Sciatic nerve (tissue), 2 donors: ENCODE results near the gene STAT3. TPM values are rescaled to one million over a fixed set of nuclear protein-coding genes. Genes with fewer than 3 reads are reported as not detected.

Experiments
- ATAC-seq: fragments of 200-7000 bp; cut with Tn5 transposase; one replicate; pipeline ENCODE4 v1.9.1; 2020; ENCODE audit warnings: mild to moderate bottlenecking, moderate library complexity
- DNase-seq: peaks from one replicate; pipeline ENCODE4 v3.0.0-alpha.2; 2020; ENCODE audit warnings: low spot score
- intact Hi-C: fragments of 100-400 bp; cut with DNase I; formaldehyde crosslinking; loops from one replicate; pipeline ENCODE4 v1.14.2; 2022
- total RNA-seq: library from RNA; stranded (reverse); fragmentation: NEBNext Ultra II Directional; extraction: Animal tissue kit (Norgen Biotek cat#: 25700); gene quantifications from one replicate; pipeline ENCODE4 v1.2.1, GENCODE V29; 2021
- donor health status: DM: no; HTN: no; CAD: no.
- donor health status: DM: no; HTN: no; CAD: no.

Gene STAT3
- total RNA-seq, 1 donor from 2014 or later, result 284 TPM

DNA sequence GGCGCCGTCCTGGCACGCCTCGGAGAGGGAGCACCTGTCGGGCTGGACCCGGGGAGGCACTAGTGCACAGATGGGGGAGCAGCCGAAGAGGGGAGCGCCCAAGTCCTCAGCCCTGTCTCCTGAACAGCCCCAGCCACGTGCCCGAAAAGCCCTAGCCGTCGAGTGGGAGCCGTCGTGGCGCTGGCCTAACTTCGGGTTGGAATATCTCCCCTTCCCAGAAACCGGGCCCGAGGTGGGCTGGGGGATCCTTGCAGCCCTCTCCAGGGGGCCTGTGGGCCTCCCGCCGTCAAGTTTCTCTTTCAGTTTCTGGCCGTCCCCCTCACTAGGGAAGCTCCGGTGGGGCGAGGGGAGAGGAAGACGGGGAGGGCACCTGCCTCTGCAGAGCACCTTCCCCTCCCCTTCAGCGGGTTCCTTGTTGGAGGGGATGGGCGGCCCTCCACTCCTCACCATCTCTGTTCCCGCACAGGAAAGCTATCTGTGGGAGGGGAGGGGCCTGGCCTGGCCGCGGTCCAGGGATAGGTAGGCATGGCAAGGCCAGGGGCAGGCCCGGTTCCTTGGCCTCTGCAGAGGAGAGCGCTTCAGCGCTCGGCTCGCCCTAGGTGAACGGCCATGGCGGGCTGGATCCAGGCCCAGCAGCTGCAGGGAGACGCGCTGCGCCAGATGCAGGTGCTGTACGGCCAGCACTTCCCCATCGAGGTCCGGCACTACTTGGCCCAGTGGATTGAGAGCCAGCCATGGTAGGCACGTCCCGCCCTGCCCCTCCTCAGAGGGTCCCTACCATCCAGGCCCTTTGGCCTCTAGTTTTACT lies 99.2 kb downstream of the STAT3 start:
- peak; percentile 68 for DNase-seq
- peak; percentile 6 for ATAC-seq
- intact Hi-C loops, result no loop called here

GRCh38 chr17:42287977-42288802 lies 100.1 kb downstream of the STAT3 start, which contains the start of gene STAT5A:
TSS of gene STAT5A (plus strand) at chr17:42288498. CDS start at chr17:42289412, 914 bp downstream.
- DNase-seq (peak; percentile 94), ATAC-seq (peak; percentile 85)
- intact Hi-C loops, result no loop called here

- DNase-seq (peak; percentile 81), ATAC-seq (peak; percentile 72)
- intact Hi-C loops, result no loop called here
Measured at GRCh38 chr17:42287305-42287976, 100.8 kb downstream of the STAT3 start.

DNA sequence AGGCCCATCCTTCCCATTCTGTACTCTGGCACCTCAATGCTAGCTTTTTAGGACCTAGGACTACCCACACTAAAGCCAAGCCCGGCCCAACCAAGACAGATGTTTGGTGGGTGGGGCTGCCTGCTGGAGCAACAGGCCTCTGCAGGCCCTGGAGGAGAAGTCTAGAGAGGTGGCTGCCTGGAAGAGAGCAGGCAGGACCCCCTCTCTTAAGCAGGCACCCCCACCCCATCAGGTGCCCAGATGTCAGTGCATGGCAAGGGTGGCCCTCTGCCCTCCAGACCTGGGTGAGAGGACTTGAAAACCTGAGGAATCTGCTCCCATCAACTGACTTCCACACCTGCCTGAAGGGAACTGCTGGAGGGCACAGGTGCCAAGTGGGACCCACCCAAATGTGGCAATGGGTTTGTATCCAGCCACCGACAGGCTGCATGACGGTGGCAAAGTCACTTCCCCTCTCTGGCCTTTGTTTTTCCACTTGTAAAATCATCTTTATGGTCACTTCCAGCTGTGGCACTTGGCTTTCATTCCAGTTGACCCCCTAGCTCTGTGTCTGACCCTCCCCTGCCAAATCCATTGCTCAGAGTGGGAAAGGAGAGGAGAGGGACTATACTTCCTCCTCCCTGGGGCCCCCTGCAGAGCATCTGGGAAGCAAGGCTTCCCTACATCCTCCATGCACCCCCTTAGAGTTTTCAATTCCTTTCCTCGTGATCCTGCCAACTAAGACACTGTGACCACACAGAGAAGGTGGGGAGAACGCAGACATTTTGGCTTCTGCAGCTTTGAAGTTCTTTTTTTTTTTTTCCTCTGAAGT lies 101.6 kb downstream of the STAT3 start:
- DNase-seq (peak; percentile 67), ATAC-seq (peak; percentile 46)
- intact Hi-C loops, result no loop called here

- DNase-seq, result peak; percentile 51
- no peak for ATAC-seq
- intact Hi-C loops, result no loop called here
Measured at GRCh38 chr17:42285346-42286050, 102.7 kb downstream of the STAT3 start.

DNA sequence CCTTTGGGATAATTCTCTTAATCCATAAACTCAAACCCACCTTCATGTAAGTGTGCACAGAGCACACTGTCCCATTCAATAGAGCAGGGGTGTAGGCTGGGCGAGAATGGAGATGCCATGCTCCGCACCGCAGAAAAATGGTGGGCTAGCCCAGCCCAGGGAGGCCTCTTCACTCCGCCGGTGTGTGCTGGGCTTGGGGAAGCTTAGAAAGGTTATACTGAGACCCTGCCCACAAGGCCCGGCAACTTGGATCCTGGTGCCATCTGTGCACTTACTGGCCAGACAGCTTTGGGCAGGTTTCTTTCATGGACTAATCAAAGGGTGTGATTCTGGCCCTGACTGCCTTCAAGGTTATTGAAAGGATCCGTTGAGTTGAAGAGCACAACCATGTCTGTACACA lies 103.7 kb downstream of the STAT3 start:
- intact Hi-C loops, result no loop called here
- DNase-seq, result peak; percentile 49
- ATAC-seq, result no peak

- DNase-seq, result peak; percentile 25
- intact Hi-C loops, result no loop called here
- ATAC-seq, result no peak
Measured at GRCh38 chr17:42284024-42284369, 104.2 kb downstream of the STAT3 start.

- intact Hi-C loops, result no loop called here
- ATAC-seq (no peak), DNase-seq (peak; percentile 52)
Measured at GRCh38 chr17:42283241-42284023, 104.8 kb downstream of the STAT3 start.

GRCh38 chr17:42282478-42283080 lies 105.7 kb downstream of the STAT3 start:
- ATAC-seq (no peak), DNase-seq (peak; percentile 39)
- intact Hi-C loops, result no loop called here

- ATAC-seq (no peak), DNase-seq (peak; percentile 55)
- intact Hi-C loops, result no loop called here
Measured at GRCh38 chr17:42281571-42282096, 106.6 kb downstream of the STAT3 start.

DNA sequence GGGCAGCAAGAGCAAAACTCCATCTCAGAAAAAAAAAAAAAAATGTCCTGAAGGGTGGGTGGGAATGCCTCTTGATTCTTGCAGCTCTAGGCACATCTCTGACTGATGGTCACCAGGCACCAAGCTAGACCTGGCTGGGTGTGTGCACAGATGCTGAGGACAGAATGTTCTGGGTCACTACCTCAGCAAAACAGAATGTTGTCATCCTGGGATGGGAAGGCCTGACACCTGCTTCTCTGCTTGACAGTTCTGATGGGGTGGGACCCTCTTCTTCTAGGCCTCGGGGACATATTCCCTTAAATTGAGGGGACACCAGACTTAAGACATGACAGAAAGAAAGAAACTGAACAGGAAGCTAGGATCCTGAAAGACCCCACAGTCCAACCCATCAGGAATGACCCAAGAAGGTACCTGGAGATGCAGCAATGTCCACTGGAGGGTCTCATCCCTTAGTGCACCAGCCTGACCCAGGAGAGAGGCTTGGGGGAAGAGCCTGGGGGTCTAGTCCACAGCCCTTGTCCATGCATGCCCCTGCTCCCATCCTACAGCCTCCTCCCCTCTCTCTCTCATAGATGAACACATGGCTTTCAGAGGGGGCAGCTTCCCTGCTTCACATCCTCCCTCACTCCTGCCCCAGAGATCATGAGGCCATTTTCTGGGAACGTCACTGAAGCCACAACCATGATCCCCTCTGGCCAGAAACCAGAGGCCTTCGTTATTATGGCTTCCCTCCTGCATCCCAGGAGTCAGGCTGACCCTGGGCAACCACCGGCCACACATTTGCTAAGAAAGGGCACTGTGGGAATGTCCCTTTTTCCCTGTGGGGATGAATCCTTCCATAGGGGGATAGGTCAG lies 108.2 kb downstream of the STAT3 start:
- DNase-seq, result peak; percentile 34
- intact Hi-C loops, result no loop called here
- no peak for ATAC-seq

DNA sequence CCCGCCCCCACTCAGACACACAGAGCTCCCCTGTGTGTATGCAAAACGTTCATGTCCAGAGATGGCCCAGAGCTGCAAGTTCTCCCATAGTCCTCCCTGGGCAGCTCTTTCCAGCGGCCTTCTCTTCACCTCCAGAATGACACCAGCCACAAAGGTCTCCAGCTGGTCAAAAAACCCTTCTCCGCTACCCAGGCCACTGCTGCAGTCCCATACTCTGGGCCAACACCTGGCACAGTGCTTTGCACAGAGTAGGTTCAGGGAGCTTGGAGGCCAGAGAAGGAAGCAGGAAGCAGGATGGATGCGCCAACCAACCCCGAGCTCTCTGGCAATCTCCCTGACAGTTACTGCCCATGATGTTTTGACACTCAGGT lies 110.9 kb downstream of the STAT3 start:
- ATAC-seq (peak; percentile 29), DNase-seq (no peak)
- intact Hi-C loops, result no loop called here

DNA sequence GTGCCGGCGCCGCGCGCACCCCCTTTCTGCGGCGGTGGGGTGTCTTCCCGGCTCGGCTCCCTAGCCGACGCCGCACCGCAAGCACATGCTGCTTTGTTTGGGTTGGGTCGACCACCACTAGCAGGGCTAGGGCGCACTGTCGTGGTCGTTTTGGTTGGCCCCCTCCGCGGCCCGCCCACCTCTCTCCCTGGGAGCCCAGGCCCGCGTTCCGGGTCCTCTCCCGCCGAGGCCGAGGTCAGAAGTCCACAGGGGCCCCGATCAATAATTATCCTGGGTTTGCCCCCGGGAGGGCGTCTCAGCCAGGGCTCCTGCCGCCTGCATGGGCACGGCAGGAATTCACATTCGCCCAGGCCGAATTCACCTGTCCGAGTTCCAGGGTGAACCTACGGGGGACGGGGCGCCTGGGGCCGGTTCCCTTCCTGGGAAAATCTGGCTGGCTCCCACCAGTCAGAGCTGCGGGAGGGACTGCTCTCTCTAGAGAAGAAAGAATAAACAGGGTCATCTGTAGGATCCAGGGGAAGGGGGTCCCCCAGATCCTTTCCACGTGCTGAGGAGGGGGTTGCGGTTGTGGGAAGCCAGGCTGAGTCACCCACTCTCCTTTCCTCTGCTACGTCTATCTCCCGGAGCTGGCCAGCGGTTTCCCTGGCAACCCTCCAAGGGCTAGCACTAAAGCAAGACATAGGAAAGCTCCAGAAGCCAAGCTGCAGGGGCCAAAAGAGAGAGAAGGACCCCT lies 111.5 kb downstream of the STAT3 start:
- DNase-seq, result peak; percentile 87
- ATAC-seq, result peak; percentile 55
- intact Hi-C loops, result no loop called here

DNA sequence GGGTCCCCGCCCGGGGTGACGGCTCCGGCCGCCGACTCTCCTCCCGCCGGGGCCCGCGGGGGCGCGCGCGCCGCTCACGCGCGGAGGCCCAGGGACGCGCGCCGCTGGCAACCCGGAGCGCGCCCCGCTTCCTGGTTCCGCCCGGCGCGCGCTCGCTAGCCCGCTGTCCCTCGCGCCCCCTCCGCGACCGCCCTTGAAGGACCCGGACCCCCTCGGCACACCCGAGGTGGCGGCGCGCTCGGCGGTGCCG lies 112.0 kb downstream of the STAT3 start, which contains the start of gene STAT5B:
STAT5B (minus strand) TSS at position 33 of the 250 bp plus-strand sequence. CDS start 44,264 bp downstream, outside the sequence.
- peak; percentile 83 for DNase-seq
- intact Hi-C loops, result no loop called here
- ATAC-seq, result peak; percentile 80

GRCh38 chr17:42275527-42276358 lies 112.5 kb downstream of the STAT3 start:
- ATAC-seq, result peak; percentile 32
- intact Hi-C loops, result no loop called here

More at GRCh38 chr17:42275527-42276358, 112.5 kb downstream of the STAT3 start:
- DNase-seq, result peak; percentile 61
